ENCODE results near the gene IMPDH1. TPM values are rescaled to one million over a fixed set of nuclear protein-coding genes. Genes with fewer than 3 reads are reported as not detected.

The IMPDH1 gene
- total and polyA plus RNA-seq, 2 donors (not counting 3 experiments of a cell fraction or from before 2014, with no cell fraction given) = 78.8 to 97.9 TPM

DNA sequence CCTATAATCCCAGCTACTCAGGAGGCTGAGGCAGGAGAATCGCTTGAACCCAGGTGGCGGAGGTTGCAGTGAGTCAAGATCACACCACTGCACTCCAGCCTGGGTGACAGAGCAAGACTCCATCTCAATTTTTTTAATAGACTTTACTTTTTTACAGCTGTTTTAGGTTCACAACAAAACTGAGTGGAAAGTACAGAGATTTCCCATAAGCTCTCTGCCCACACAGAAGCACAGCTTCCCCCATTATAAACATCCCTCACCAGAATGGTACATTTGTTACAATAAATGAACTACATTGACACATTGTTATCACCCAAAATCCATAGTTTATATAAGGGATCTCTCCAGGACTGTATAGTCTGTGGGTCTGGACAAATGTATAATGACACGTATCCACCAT lies 33.7 kb downstream of the IMPDH1 start:
- ChIA-PET POLR2A (no interaction called here), CTCF (interaction anchor here (1.0 to 20.6 kb wide), 4 partner anchors 9 to 25 kb away, joined by 3 to 778 read pairs (median 7); partner anchors contain the start of gene RBM28)
- dilution Hi-C loops (cut with MboI; ENCODE audit: extremely low pct_ligation_motif_present, low sequenced_read_pairs) = no loop called here
- DNase-seq (ENCODE audit: low read depth, low spot score) (no peak), FAIRE-seq (no peak)
- TF ChIP-seq FOS (IDR thresholded peaks at IDR 0.05; ENCODE audit: borderline replicate concordance, insufficient read depth, low read length) (no peak), MYC (IDR thresholded peaks at IDR 0.05; ENCODE audit: low read depth, low read length) (no peak), GATA2 (IDR thresholded peaks at IDR 0.05; ENCODE audit: insufficient read depth, insufficient read length, low read depth, low read length) (no peak), POLR2A (IDR thresholded peaks at IDR 0.05; ENCODE audit: low read depth, low read length) (no peak), JUN (IDR thresholded peaks at IDR 0.05; ENCODE audit: borderline replicate concordance, insufficient read depth, insufficient read length, low read depth) (no peak), MAX (IDR thresholded peaks at IDR 0.05; ENCODE audit: insufficient read depth, insufficient read length) (no peak), CTCF (IDR thresholded peaks at IDR 0.05; ENCODE audit: extremely low read depth in 1 of 2, insufficient read depth in 1 of 2, low read depth in 1 of 2, low read length in 2 of 2) (no peak), POLR2AphosphoS5 (IDR thresholded peaks at IDR 0.05; ENCODE audit: insufficient read depth, low read depth, low read length) (no peak)
- intact Hi-C loops (cut with micrococcal nuclease) = no loop called here
- no peak overlapping the region for H3K27ac ChIP-seq (ENCODE audit: insufficient read depth, low read depth, low read length)
- H2AFZ ChIP-seq (ENCODE audit: low read depth, low read length) = no peak overlapping the region
- no TSS peak for BruUV-seq (replicated peaks)
- H3K4me3 ChIP-seq (replicated peaks in 1 of 3; ENCODE audit: insufficient read depth in 1 of 3, low read depth in 1 of 3, low read length in 3 of 3) = no peak overlapping the region
- H3K4me1 ChIP-seq (ENCODE audit: control insufficient read depth, extremely low read depth, insufficient read depth, low read length) = no peaks in the 10 kb centered on the region
- no peaks in the 10 kb centered on the region for H4K20me1 ChIP-seq (replicated peaks; ENCODE audit: control insufficient read depth, extremely low read depth, insufficient read depth, low read length)
- H3K9me1 ChIP-seq (replicated peaks; ENCODE audit: control insufficient read depth, extremely low read depth, insufficient read depth, low read length) = no peaks in the 10 kb centered on the region
- no peak overlapping the region for H3K9ac ChIP-seq (replicated peaks; ENCODE audit: extremely low read depth, insufficient read depth, low read length)
- H3K9me3 ChIP-seq (replicated peaks; ENCODE audit: control insufficient read depth, insufficient read depth, low read length) = no peaks in the 10 kb centered on the region
- no peaks in the 10 kb centered on the region for H3K36me3 ChIP-seq (ENCODE audit: control insufficient read depth in 2 of 2, extremely low read depth in 1 of 2, insufficient read depth in 2 of 2, low read length in 2 of 2)
- no peak overlapping the region for H3K4me2 ChIP-seq (ENCODE audit: insufficient read depth, low read length)
- H3K79me2 ChIP-seq (ENCODE audit: control insufficient read depth, insufficient read depth, low read length) = no peaks in the 10 kb centered on the region
- peaks cover 2 to 8% of the 10 kb centered on the region in 2 experiments for H3K27me3 ChIP-seq (ENCODE audit: control insufficient read depth in 2 of 2, insufficient read depth in 2 of 2, low read length in 2 of 2)
